ENCODE measurements around the gene HSD17B3. TPM values are rescaled to one million over a fixed set of nuclear protein-coding genes. Genes with fewer than 3 reads are reported as not detected.

The HSD17B3 gene
- total RNA-seq (2021): 0.38 TPM in 1 of 2 replicates, not detected in the other
- Bru-seq, nascent RNA: percentile 27 among the genes with signal in this experiment
- percentile 26 among the genes with signal in this experiment for BruChase-seq, experiment 1, labeled RNA remaining after a 2-hour chase
- BruChase-seq, experiment 2, labeled RNA remaining after a 6-hour chase: percentile 22 among the genes with signal in this experiment
- long read RNA-seq: 0 reads

DNA sequence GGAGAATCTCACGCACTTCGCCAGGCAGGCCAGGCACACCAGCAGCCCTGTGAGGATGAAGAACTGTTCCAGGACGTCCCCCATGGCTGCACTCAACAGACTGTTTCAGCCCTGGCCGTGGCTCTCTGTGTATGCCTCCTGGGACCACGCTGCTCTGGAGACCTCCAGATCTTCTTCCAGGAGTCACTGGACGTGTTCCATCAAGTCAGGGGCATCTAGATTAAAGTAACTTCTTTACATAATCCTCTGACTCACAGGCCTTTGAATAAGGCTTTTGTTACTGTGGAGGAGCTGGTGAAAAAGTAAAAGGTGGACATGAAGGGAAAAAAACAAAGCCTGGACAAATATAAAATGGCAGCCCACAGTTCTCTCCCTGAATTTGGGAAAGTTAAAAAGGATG, at the start of gene HSD17B3:
HSD17B3 (minus strand) TSS at position 156 of the 400 bp plus-strand sequence; CDS start at position 84, 72 bp downstream.
- H3K4me2 ChIP-seq: no peak within 1 kb of the TSS
- H2AFZ ChIP-seq: no peak within 1 kb of the TSS

DNA sequence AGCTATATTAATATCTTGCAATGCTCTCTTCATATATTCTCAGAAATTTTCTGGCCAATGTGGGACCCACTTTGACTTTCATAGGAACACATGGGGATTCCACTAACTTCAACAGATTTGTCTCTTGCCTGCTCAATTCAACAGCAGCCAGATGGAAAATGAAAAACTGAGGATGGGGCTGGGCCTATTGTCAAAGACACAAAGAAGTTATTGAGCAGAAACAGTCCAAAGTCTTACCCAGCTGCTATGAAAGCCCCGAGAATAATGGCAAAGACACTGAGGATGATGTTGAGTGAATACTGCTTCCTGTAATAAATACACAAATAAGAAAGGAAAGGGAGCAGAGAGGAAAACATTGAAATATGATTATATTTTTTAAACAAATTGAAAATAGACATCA, 48.9 kb upstream of the HSD17B3 start:
- no peak for TF ChIP-seq EZH2 (IDR thresholded peaks at IDR 0.05; ENCODE audit: low read depth)
- TF ChIP-seq, protein P1, sequence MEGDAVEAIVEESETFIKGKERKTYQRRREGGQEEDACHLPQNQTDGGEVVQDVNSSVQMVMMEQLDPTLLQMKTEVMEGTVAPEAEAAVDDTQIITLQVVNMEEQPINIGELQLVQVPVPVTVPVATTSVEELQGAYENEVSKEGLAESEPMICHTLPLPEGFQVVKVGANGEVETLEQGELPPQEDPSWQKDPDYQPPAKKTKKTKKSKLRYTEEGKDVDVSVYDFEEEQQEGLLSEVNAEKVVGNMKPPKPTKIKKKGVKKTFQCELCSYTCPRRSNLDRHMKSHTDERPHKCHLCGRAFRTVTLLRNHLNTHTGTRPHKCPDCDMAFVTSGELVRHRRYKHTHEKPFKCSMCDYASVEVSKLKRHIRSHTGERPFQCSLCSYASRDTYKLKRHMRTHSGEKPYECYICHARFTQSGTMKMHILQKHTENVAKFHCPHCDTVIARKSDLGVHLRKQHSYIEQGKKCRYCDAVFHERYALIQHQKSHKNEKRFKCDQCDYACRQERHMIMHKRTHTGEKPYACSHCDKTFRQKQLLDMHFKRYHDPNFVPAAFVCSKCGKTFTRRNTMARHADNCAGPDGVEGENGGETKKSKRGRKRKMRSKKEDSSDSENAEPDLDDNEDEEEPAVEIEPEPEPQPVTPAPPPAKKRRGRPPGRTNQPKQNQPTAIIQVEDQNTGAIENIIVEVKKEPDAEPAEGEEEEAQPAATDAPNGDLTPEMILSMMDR (conservative IDR thresholded peaks at IDR 0.05): no peak
- Histone ChIP-seq H4K20me1 (ENCODE audit: insufficient read depth) (no peaks in the 10 kb centered on the region), H3K4me1 (replicated peaks; ENCODE audit: insufficient read depth) (no peaks in the 10 kb centered on the region), H3K27me3 (ENCODE audit: insufficient read depth, low read depth) (no peaks in the 10 kb centered on the region), H3K79me2 (ENCODE audit: low read depth) (no peaks in the 10 kb centered on the region), H2AFZ (no peak overlapping the region), H3K36me3 (ENCODE audit: low read depth) (no peaks in the 10 kb centered on the region), H3K4me3 (no peak overlapping the region), H3K9me2 (ENCODE audit: insufficient read depth) (no peaks in the 10 kb centered on the region), H3K27ac (no peak overlapping the region), H3K9me3 (ENCODE audit: insufficient read depth, low read depth) (no peaks in the 10 kb centered on the region), H3K4me2 (no peak overlapping the region), H3F3A (ENCODE audit: insufficient read depth, low read depth) (peaks cover 2% of the 10 kb centered on the region; the same call in 1 of the 2 replicates)
- ChIA-PET CTCF (no interaction called here), POLR2A (ENCODE audit: unreplicated experiment) (no interaction called here)
- DNase-seq: no peak
- intact Hi-C loops (cut with micrococcal nuclease; ENCODE audit: unreplicated experiment): no loop called here
- BruUV-seq (replicated peaks): no TSS peak

More for the DNA sequence above, at the start of gene HSD17B3:
- no peak within 1 kb of the TSS for H3K4me3 ChIP-seq
- ChIA-PET CTCF (no interaction called here), POLR2A (ENCODE audit: unreplicated experiment) (interaction anchor here (0.5 kb wide), 1 partner anchor 22 kb away, joined by 7 read pairs; no protein-coding TSS in a partner anchor)
- no peak for DNase-seq
- peaks cover 13% of the 10 kb centered on the region; the same call in 1 of the 2 replicates for H3K4me1 ChIP-seq (replicated peaks; ENCODE audit: insufficient read depth)
- no peaks in the 10 kb centered on the region for H3K79me2 ChIP-seq (ENCODE audit: low read depth)
- TF ChIP-seq, protein P1 (conservative IDR thresholded peaks at IDR 0.05): no peak
- TF ChIP-seq EZH2 (IDR thresholded peaks at IDR 0.05; ENCODE audit: low read depth): no peak
- BruUV-seq (replicated peaks): no TSS peak
- H4K20me1 ChIP-seq (ENCODE audit: insufficient read depth): no peaks in the 10 kb centered on the region
- H3K27me3 ChIP-seq (ENCODE audit: insufficient read depth, low read depth): no peaks in the 10 kb centered on the region
- no peaks in the 10 kb centered on the region for H3K9me3 ChIP-seq (ENCODE audit: insufficient read depth, low read depth)
- H3K27ac ChIP-seq: no peak within 1 kb of the TSS
- no peaks in the 10 kb centered on the region for H3F3A ChIP-seq (ENCODE audit: insufficient read depth, low read depth)
- intact Hi-C loops (cut with micrococcal nuclease; ENCODE audit: unreplicated experiment): no loop called here
- H3K36me3 ChIP-seq (ENCODE audit: low read depth): no peaks in the 10 kb centered on the region
- H3K9me2 ChIP-seq (ENCODE audit: insufficient read depth): no peaks in the 10 kb centered on the region

- Histone ChIP-seq H3K27ac (no peak overlapping the region), H3K4me2 (no peak overlapping the region), H2AFZ (no peak overlapping the region), H3K79me2 (ENCODE audit: low read depth) (no peaks in the 10 kb centered on the region), H3K36me3 (ENCODE audit: low read depth) (0 out of 2 replicates have a peak, but pooled peaks cover 6% of the 10 kb centered on the region), H3K4me3 (no peak overlapping the region), H3K9me2 (ENCODE audit: insufficient read depth) (no peaks in the 10 kb centered on the region), H3F3A (ENCODE audit: insufficient read depth, low read depth) (peaks cover 24% of the 10 kb centered on the region), H3K4me1 (replicated peaks; ENCODE audit: insufficient read depth) (peaks cover 15% of the 10 kb centered on the region), H4K20me1 (ENCODE audit: insufficient read depth) (no peaks in the 10 kb centered on the region), H3K27me3 (ENCODE audit: insufficient read depth, low read depth) (no peaks in the 10 kb centered on the region), H3K9me3 (ENCODE audit: insufficient read depth, low read depth) (no peaks in the 10 kb centered on the region)
- intact Hi-C loops (cut with micrococcal nuclease; ENCODE audit: unreplicated experiment): no loop called here
- no peak for DNase-seq
- BruUV-seq (replicated peaks): no TSS peak
- POLR2A ChIA-PET (ENCODE audit: unreplicated experiment): interaction anchor here (0.6 kb wide), 1 partner anchor 254 kb away, joined by 4 read pairs; no protein-coding TSS in a partner anchor
- TF ChIP-seq, protein P1 (conservative IDR thresholded peaks at IDR 0.05): no peak
- no peak for TF ChIP-seq EZH2 (IDR thresholded peaks at IDR 0.05; ENCODE audit: low read depth)
- CTCF ChIA-PET: no interaction called here
Observed at GRCh38 chr9:96348261-96348660, 46.3 kb upstream of the HSD17B3 start.

Data from PC-9 (cell line).